ENCODE results near the gene NXNL2.

GRCh38 chr9:88524911-88525310 is 10.1 kb upstream of the NXNL2 start:
- TF ChIP-seq CTCF (IDR thresholded peaks at IDR 0.05 in 2 of 3, conservative IDR thresholded peaks at IDR 0.05 in 1 of 3; ENCODE audit: borderline replicate concordance in 1 of 3, insufficient read depth in 1 of 3, low read depth in 2 of 3, low read length in 2 of 3) (no peak), POLR2A (IDR thresholded peaks at IDR 0.05; ENCODE audit: borderline replicate concordance, extremely low read depth, insufficient read depth, insufficient read length) (no peak), YY1 (IDR thresholded peaks at IDR 0.05; ENCODE audit: extremely low read depth, insufficient replicate concordance, low read depth, low read length) (no peak), MAX (IDR thresholded peaks at IDR 0.05) (no peak), RAD21 (IDR thresholded peaks at IDR 0.05; ENCODE audit: low read depth) (no peak), CBX3 (IDR thresholded peaks at IDR 0.05; ENCODE audit: low read depth) (no peak), ZNF274 (IDR thresholded peaks at IDR 0.05; ENCODE audit: low read depth, low read length) (no peak), EZH2 (IDR thresholded peaks at IDR 0.05) (no peak), POLR2AphosphoS5 (IDR thresholded peaks at IDR 0.05; ENCODE audit: low read depth, low read length) (no peak), SP1 (IDR thresholded peaks at IDR 0.05; ENCODE audit: low read depth) (no peak), SRF (IDR thresholded peaks at IDR 0.05; ENCODE audit: low read depth) (no peak), EZH2phosphoT487 (IDR thresholded peaks at IDR 0.05; ENCODE audit: borderline replicate concordance) (no peak)

Measured in HCT116 (cell line).